Measurements from ENCODE around the gene WDR64. TPM values are rescaled to one million over a fixed set of nuclear protein-coding genes. Genes with fewer than 3 reads are reported as not detected.

WDR64 gene
- total RNA-seq, 1 donor from 2014 or later, result 1.7 TPM

GRCh38 chr1:241738284-241739078 lies 86.4 kb downstream of the WDR64 start:
- DNase-seq (ENCODE audit: low spot score), result no peak

GRCh38 chr1:241742084-241742483 lies 90.0 kb downstream of the WDR64 start:
- peak; percentile 38 for DNase-seq (ENCODE audit: low spot score)

- peak; percentile 5 for DNase-seq (ENCODE audit: low spot score)
Measured at GRCh38 chr1:241744591-241744990, 92.5 kb downstream of the WDR64 start.

- DNase-seq (ENCODE audit: low spot score), result no peak
Measured at GRCh38 chr1:241747992-241748391, 95.9 kb downstream of the WDR64 start.

- DNase-seq (ENCODE audit: low spot score), result peak; percentile 72
Measured at GRCh38 chr1:241749041-241749944, 97.2 kb downstream of the WDR64 start.

GRCh38 chr1:241749945-241750695 lies 98.0 kb downstream of the WDR64 start:
- no peak for DNase-seq (ENCODE audit: low spot score)

GRCh38 chr1:241751524-241751923 lies 99.4 kb downstream of the WDR64 start:
- no peak for DNase-seq (ENCODE audit: low spot score)

- no peak for DNase-seq (ENCODE audit: low spot score)
Measured at GRCh38 chr1:241762713-241763339, 110.7 kb downstream of the WDR64 start.

GRCh38 chr1:241765390-241765789 lies 113.3 kb downstream of the WDR64 start:
- DNase-seq (ENCODE audit: low spot score), result no peak

GRCh38 chr1:241767737-241768136 lies 115.7 kb downstream of the WDR64 start:
- no peak for DNase-seq (ENCODE audit: low spot score)

- DNase-seq (ENCODE audit: low spot score), result no peak
Measured at GRCh38 chr1:241770115-241770514, 118.0 kb downstream of the WDR64 start.

GRCh38 chr1:241771117-241771516 lies 119.0 kb downstream of the WDR64 start:
- DNase-seq (ENCODE audit: low spot score), result no peak

- no peak for DNase-seq (ENCODE audit: low spot score)
Measured at GRCh38 chr1:241772932-241773500, 120.9 kb downstream of the WDR64 start.

GRCh38 chr1:241773991-241774390 lies 121.9 kb downstream of the WDR64 start:
- DNase-seq (ENCODE audit: low spot score), result no peak

GRCh38 chr1:241775021-241775420 lies 122.9 kb downstream of the WDR64 start:
- no peak for DNase-seq (ENCODE audit: low spot score)

GRCh38 chr1:241776911-241777310 lies 124.8 kb downstream of the WDR64 start:
- no peak for DNase-seq (ENCODE audit: low spot score)

- DNase-seq (ENCODE audit: low spot score), result no peak
Measured at GRCh38 chr1:241778117-241778516, 126.0 kb downstream of the WDR64 start.

- DNase-seq (ENCODE audit: low spot score), result no peak
Measured at GRCh38 chr1:241779897-241780296, 127.8 kb downstream of the WDR64 start.

GRCh38 chr1:241782396-241782795 lies 130.3 kb downstream of the WDR64 start:
- no peak for DNase-seq (ENCODE audit: low spot score)

GRCh38 chr1:241787691-241788090 lies 135.6 kb downstream of the WDR64 start:
- DNase-seq (ENCODE audit: low spot score), result no peak

GRCh38 chr1:241789061-241789460 lies 137.0 kb downstream of the WDR64 start:
- DNase-seq (ENCODE audit: low spot score), result no peak
